Measurements from ENCODE around the gene GPATCH8. TPM values are rescaled to one million over a fixed set of nuclear protein-coding genes. Genes with fewer than 3 reads are reported as not detected.

The GPATCH8 gene
- total RNA-seq, 1 experiment from 2014 or later, result 33.8 TPM

DNA sequence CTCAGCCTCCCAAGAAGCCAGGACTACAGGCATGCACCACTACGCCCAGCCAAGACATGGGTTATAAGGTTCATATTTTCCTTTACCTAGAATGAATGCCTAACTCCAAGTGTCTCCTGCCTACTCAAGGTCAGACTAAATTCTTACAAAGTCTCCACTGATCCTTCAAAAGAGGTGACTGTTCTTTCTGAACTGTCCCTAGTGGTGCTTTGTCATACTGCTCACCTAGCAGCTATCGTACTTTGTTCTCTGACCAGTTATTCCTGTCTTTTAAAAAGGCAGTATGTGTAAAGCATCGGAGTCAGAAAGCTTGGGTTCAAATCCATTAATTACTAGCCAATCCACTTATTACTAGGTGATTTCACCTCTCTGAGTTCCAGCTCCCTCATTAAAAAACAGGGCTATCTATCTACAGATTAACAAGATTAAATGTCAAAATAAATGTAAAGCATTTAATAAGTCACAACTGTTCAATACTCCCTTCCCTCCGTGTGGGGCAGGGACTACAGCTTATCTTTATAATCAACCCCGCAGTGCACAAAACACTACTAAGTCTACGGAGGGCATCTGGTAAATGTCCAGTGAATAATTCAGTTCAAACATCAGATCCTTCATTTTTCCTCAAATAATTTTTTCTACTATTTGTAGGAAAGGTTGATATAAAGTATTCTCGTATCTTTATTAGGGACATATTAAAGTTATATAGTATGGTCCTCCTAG, 93.7 kb downstream of the GPATCH8 start:
- Histone ChIP-seq H3K4me1 (ENCODE audit: insufficient read depth, low read length, poor library complexity, severe bottlenecking) (no peaks in the 10 kb centered on the region), H3K4me3 (ENCODE audit: low read depth, low read length, poor library complexity, severe bottlenecking) (no peak overlapping the region), H3K27me3 (replicated peaks; ENCODE audit: insufficient read depth, low read depth, low read length, poor library complexity) (no peaks in the 10 kb centered on the region), H3K9me3 (ENCODE audit: low read depth, low read length, poor library complexity, severe bottlenecking) (no peaks in the 10 kb centered on the region), H3K27ac (ENCODE audit: low read depth, low read length, poor library complexity, severe bottlenecking) (no peak overlapping the region), H3K36me3 (ENCODE audit: insufficient read depth, low read length, poor library complexity, severe bottlenecking) (peaks cover 3% of the 10 kb centered on the region)
- CTCF ChIA-PET, result no interaction called here
- TF ChIP-seq EZH2 (IDR thresholded peaks at IDR 0.05; ENCODE audit: borderline replicate concordance, low read depth, low read length, poor library complexity, severe bottlenecking) (no peak), CTCF (conservative IDR thresholded peaks at IDR 0.05; ENCODE audit: low read depth, low read length) (no peak)
- POLR2A ChIA-PET (ENCODE audit: low non-redundant PET), result no interaction called here
- intact Hi-C loops (cut with micrococcal nuclease; ENCODE audit: unreplicated experiment), result no loop called here
- no TSS peak for BruUV-seq (replicated peaks)
- no peak for DNase-seq (ENCODE audit: low spot score)

- intact Hi-C loops (cut with micrococcal nuclease; ENCODE audit: unreplicated experiment), result no loop called here
- H3K4me3 ChIP-seq (ENCODE audit: low read depth, low read length, poor library complexity, severe bottlenecking), result no peak overlapping the region
- BruUV-seq (replicated peaks), result no TSS peak
- no peaks in the 10 kb centered on the region for H3K9me3 ChIP-seq (ENCODE audit: low read depth, low read length, poor library complexity, severe bottlenecking)
- H3K27me3 ChIP-seq (replicated peaks; ENCODE audit: insufficient read depth, low read depth, low read length, poor library complexity), result no peaks in the 10 kb centered on the region
- H3K36me3 ChIP-seq (ENCODE audit: insufficient read depth, low read length, poor library complexity, severe bottlenecking), result peaks cover 3% of the 10 kb centered on the region
- DNase-seq (ENCODE audit: low spot score), result no peak
- H3K4me1 ChIP-seq (ENCODE audit: insufficient read depth, low read length, poor library complexity, severe bottlenecking), result no peaks in the 10 kb centered on the region
- POLR2A ChIA-PET (ENCODE audit: low non-redundant PET), result no interaction called here
- TF ChIP-seq CTCF (conservative IDR thresholded peaks at IDR 0.05; ENCODE audit: low read depth, low read length) (no peak), EZH2 (IDR thresholded peaks at IDR 0.05; ENCODE audit: borderline replicate concordance, low read depth, low read length, poor library complexity, severe bottlenecking) (no peak)
- CTCF ChIA-PET, result no interaction called here
- no peak overlapping the region for H3K27ac ChIP-seq (ENCODE audit: low read depth, low read length, poor library complexity, severe bottlenecking)
These were observed 94.4 kb downstream of the GPATCH8 start for GRCh38 chr17:44408786-44409185.

DNA sequence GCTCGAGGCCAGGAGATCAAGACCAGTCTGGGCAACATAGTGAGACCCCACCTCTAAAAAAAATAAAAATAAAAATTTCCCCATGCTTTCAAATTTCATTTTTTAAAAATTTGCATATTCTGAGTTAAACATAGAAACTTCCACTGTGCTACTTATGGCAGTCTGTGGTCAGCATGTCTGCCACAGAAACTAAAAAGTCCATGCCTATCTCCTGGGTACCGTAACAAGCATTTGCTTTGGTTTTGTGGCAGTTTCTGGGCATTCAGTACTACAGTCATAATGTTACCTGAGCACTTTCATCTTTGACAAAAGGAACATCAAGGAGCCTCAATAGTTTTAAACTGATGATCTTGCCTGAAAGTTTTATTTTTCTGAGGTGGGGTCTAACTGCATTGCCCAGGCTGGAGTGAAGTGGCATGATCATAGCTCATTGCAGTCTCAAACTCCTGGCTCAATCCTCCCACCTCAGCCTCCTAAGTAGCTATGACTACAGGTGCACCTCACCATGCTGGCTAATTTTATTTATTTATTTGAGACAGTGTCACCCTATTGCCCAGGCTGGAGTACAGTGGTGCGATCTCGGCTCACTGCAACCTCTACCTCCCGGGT, 100.5 kb downstream of the GPATCH8 start:
- Histone ChIP-seq H3K36me3 (ENCODE audit: insufficient read depth, low read length, poor library complexity, severe bottlenecking) (peaks cover 17% of the 10 kb centered on the region), H3K27ac (ENCODE audit: low read depth, low read length, poor library complexity, severe bottlenecking) (no peak overlapping the region), H3K4me3 (ENCODE audit: low read depth, low read length, poor library complexity, severe bottlenecking) (no peak overlapping the region), H3K9me3 (ENCODE audit: low read depth, low read length, poor library complexity, severe bottlenecking) (no peaks in the 10 kb centered on the region), H3K27me3 (replicated peaks; ENCODE audit: insufficient read depth, low read depth, low read length, poor library complexity) (no peaks in the 10 kb centered on the region), H3K4me1 (ENCODE audit: insufficient read depth, low read length, poor library complexity, severe bottlenecking) (no peaks in the 10 kb centered on the region)
- no peak for DNase-seq (ENCODE audit: low spot score)
- ChIA-PET POLR2A (ENCODE audit: low non-redundant PET) (no interaction called here), CTCF (no interaction called here)
- TF ChIP-seq CTCF (conservative IDR thresholded peaks at IDR 0.05; ENCODE audit: low read depth, low read length) (no peak), EZH2 (IDR thresholded peaks at IDR 0.05; ENCODE audit: borderline replicate concordance, low read depth, low read length, poor library complexity, severe bottlenecking) (no peak)
- BruUV-seq (replicated peaks), result no TSS peak
- intact Hi-C loops (cut with micrococcal nuclease; ENCODE audit: unreplicated experiment), result no loop called here
